A549 (cell line): ENCODE results near the gene AAR2.

Experiments
- KDM1A ChIP-seq: fragments of 200-600 bp; sonication (generic); IDR thresholded peaks from 2 replicates; pipeline ENCODE4 v1.6.1; 2016; ENCODE audit warnings: low read depth, mild to moderate bottlenecking
- MAFK ChIP-seq: fragments of 450-650 bp; IDR thresholded peaks from 2 replicates; pipeline ENCODE4 v1.6.1; 2014; ENCODE audit not compliant: partially characterized antibody
- POLR2A ChIP-seq: IDR thresholded peaks from 2 replicates; pipeline ENCODE4 v1.6.1; 2012; ENCODE audit warnings: mild to moderate bottlenecking, low read length
- RCOR1 ChIP-seq: fragments of 150-350 bp; IDR thresholded peaks from 2 replicates; pipeline ENCODE4 v1.6.1; 2014; ENCODE audit warnings: antibody characterized with exemption, low read length, low read depth
- RFX5 ChIP-seq: fragments of 450-650 bp; IDR thresholded peaks from 2 replicates; pipeline ENCODE4 v1.7.1; 2014; ENCODE audit warnings: antibody characterized with exemption, mild to moderate bottlenecking, moderate library complexity
- RNF2 ChIP-seq: fragments of 200-600 bp; sonication (generic); IDR thresholded peaks from 2 replicates; pipeline ENCODE4 v1.6.1; 2016; ENCODE audit warnings: low read depth, mild to moderate bottlenecking, antibody characterized with exemption, moderate library complexity, borderline replicate concordance
- TF ChIP-seq, protein P1 (sequence below): fragments of >200 bp; sonication (Bioruptor Twin); formaldehyde crosslinking; IDR thresholded peaks from 3 replicates; pipeline ENCODE4 v1.5.1; 2016
- TF ChIP-seq, protein P2 (sequence below): fragments of 200-600 bp; sonication (generic); IDR thresholded peaks from 2 replicates; pipeline ENCODE4 v1.6.1; 2016; ENCODE audit warnings: antibody characterized with exemption, mild to moderate bottlenecking, moderate library complexity

DNA sequence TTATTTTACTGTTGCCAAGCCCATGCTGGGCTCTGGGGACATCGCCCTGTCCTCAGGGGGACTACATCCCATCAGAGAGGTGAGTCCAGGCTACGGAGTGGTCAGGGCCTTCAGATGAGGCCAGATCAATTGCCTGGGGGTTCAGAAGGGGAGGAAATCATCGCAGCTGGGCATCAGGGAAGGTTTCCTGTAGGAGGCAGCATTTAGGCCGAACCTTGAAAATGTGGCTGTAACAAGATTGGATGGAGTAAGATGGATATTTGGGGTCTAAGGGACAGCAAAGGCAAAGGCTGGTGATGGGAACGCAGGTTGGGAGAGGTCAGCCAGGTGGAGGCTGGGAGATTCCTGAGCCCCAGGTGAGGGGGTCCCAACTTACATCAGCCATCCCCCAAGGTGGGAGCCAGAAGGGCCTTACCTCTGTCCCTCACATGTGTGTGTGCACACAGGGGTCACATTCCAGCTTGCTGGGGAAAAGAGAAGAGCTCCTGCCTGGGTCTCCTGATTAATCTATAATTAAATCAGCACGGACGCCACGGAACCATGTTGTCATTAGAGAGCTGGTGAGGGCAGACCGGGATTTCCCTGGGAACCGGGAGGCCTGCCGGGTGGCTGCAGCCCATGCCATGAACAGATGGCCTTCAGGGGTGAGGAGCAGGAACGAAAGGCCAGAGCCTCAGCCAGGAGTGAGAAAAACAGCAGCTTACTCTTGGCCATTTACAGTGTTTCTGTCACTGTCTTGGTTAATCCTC, 39.3 kb downstream of the AAR2 start:
- TF ChIP-seq, protein P1, sequence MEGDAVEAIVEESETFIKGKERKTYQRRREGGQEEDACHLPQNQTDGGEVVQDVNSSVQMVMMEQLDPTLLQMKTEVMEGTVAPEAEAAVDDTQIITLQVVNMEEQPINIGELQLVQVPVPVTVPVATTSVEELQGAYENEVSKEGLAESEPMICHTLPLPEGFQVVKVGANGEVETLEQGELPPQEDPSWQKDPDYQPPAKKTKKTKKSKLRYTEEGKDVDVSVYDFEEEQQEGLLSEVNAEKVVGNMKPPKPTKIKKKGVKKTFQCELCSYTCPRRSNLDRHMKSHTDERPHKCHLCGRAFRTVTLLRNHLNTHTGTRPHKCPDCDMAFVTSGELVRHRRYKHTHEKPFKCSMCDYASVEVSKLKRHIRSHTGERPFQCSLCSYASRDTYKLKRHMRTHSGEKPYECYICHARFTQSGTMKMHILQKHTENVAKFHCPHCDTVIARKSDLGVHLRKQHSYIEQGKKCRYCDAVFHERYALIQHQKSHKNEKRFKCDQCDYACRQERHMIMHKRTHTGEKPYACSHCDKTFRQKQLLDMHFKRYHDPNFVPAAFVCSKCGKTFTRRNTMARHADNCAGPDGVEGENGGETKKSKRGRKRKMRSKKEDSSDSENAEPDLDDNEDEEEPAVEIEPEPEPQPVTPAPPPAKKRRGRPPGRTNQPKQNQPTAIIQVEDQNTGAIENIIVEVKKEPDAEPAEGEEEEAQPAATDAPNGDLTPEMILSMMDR: no peak
- no peak for TF ChIP-seq KDM1A
- no peak for TF ChIP-seq RFX5
- no peak for TF ChIP-seq MAFK
- TF ChIP-seq POLR2A: no peak
- TF ChIP-seq RNF2: no peak
- no peak for TF ChIP-seq RCOR1
- TF ChIP-seq, protein P2, sequence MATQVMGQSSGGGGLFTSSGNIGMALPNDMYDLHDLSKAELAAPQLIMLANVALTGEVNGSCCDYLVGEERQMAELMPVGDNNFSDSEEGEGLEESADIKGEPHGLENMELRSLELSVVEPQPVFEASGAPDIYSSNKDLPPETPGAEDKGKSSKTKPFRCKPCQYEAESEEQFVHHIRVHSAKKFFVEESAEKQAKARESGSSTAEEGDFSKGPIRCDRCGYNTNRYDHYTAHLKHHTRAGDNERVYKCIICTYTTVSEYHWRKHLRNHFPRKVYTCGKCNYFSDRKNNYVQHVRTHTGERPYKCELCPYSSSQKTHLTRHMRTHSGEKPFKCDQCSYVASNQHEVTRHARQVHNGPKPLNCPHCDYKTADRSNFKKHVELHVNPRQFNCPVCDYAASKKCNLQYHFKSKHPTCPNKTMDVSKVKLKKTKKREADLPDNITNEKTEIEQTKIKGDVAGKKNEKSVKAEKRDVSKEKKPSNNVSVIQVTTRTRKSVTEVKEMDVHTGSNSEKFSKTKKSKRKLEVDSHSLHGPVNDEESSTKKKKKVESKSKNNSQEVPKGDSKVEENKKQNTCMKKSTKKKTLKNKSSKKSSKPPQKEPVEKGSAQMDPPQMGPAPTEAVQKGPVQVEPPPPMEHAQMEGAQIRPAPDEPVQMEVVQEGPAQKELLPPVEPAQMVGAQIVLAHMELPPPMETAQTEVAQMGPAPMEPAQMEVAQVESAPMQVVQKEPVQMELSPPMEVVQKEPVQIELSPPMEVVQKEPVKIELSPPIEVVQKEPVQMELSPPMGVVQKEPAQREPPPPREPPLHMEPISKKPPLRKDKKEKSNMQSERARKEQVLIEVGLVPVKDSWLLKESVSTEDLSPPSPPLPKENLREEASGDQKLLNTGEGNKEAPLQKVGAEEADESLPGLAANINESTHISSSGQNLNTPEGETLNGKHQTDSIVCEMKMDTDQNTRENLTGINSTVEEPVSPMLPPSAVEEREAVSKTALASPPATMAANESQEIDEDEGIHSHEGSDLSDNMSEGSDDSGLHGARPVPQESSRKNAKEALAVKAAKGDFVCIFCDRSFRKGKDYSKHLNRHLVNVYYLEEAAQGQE: no peak
